ENCODE measurements around the gene HHEX.
"Not testable (repeated sequence)": the region's sequence is repeated elsewhere in the genome, so short reads cannot be mapped to it uniquely, and the experiment has no call there.

Gene HHEX

GRCh38 chr10:92689663-92690210 is at the start of gene HHEX:
HHEX (plus strand) TSS chr10:92689955; CDS start chr10:92689987, 32 bp downstream.
- DNase-seq (ENCODE audit: low read depth): no peak

- DNase-seq (ENCODE audit: low read depth): no peak
Observed at GRCh38 chr10:92640107-92640506, 49.6 kb upstream of the HHEX start.

GRCh38 chr10:92641492-92641891 is 48.3 kb upstream of the HHEX start:
- no peak for DNase-seq (ENCODE audit: low read depth)

DNA sequence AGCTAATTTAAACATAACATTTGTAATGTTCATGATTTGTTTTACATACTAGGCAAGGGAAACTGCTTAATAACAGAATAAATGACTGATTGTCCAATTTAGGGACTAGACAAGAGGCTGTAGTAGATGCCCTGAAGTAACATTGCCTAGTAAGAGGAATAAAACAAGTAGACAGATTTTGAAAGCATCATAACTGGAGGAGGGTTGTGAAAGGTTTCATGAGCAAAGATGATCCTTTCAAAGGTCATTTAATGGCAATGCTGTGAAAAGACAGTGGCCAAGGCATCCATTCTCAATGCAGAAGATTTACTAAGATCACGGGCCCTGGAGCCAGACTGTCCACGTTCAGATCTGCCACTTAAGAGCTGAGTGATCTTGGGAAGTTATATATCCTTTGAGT is 44.8 kb upstream of the HHEX start:
- DNase-seq (ENCODE audit: low read depth): no peak

GRCh38 chr10:92650864-92651263 is 38.9 kb upstream of the HHEX start:
- not testable (repeated sequence) for DNase-seq (ENCODE audit: low read depth)

GRCh38 chr10:92655426-92655825 is 34.3 kb upstream of the HHEX start:
- DNase-seq (ENCODE audit: low read depth): no peak

DNA sequence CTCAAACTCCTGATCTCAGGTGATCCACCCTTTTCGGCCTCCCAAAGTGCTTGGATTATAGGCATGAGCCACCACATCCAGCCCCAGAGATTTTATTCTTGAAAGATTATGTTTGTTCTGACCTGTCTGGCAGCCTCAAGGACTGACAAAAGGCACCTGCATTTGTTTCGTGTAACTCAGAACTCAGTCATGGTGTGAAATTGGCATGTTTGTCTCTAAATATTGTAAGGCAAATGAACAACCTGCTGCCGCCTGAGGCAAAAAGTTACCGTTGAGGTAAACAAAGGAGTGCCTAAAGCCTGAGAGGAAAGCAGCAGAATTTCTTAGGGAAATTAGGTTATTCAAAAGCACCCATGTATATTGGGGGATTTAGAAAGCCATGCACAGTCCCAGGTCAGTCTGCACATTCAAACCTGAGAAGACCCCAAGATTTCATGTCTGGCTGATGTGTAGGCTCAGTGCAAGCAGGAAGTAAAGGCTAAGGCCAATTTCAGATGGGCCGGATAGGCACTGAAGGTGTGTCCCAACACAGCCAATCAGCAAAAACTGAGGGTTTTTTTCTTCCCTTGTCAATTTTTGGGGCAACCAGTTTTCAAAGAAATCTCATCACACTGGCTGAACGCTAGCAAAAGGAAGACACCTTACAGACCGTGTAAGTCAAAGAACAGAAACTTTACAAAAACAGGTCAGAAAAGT is 33.3 kb upstream of the HHEX start:
- no peak for DNase-seq (ENCODE audit: low read depth)

DNA sequence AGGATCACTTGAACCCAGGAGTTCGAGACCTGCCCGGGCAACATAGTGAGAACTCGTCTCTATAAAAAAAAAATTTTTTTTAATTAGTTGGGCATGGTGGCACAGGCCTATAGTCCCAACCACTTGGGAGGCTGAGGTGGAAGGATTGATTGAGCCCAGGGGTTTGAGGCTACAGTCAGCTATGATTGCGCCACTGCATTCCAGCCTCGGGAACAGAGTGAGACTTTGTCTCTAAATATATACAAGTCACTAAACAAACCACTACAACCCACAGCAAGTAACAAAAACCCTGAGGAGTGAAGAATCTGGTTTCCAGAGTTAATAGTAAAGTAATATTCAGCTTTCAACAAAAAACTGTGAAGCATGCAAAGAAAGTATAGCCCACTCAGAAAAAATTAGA is 32.7 kb upstream of the HHEX start:
- no peak for DNase-seq (ENCODE audit: low read depth)

DNA sequence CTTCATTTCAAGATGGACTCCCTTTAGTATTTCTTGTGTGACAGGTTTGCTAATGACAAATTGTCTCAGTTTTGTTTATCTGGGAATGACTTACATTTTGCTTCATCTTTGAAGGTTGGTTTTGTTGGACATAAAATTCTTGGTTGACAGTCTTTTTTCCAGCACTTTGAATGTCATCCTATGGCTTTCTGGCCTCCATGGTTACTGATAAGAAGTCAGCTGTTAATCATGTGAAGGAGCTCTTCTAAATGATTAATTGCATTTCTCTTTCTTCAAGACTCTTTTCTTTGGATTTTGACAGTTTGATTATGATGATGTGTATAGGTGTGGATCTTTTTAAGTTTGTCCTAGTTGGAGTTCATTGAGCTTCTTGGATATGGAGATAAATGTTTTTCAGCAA is 26.9 kb upstream of the HHEX start:
- no peak for DNase-seq (ENCODE audit: low read depth)

DNA sequence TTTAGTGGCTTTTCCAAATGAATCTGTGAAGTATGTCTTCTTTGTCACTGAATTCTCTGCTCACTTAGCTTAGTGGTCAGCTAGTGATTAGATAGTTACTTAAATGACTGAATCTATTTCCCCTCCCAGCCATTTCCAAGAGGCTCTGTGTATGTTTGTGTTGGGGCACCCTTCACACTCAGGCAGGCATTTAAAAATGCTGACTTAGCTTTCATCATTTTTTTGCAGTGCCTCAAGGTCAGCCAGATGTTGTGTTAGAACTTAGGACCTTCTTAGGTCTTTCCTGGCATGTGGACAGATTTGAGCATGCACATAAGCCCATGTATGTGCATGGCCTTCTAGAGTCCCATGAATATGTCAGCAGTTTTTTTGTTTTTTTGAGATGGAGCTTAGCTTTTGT is 25.4 kb upstream of the HHEX start:
- no peak for DNase-seq (ENCODE audit: low read depth)

DNA sequence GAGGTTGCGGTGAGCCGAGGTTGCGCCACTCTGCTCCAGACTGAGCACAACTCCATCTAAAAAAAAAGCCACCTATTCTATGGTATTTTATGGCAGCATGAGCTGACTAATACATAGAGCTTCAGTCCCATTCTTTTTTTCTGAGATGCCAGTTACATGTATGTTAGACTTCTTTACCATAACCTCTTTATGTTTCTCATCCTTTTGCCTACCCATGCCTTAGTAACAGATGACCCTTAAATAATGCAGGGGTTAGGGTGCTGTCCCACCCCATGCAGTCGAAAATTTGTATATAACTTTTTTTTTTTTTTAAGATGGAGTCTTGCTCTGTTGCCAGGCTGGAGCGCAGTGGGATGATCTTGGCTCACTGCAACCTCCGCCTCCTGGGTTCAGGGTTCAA is 22.7 kb upstream of the HHEX start:
- DNase-seq (ENCODE audit: low read depth): no peak

- no peak for DNase-seq (ENCODE audit: low read depth)
Observed at GRCh38 chr10:92677708-92678107, 12.0 kb upstream of the HHEX start.

GRCh38 chr10:92678206-92678605 is 11.5 kb upstream of the HHEX start:
- no peak for DNase-seq (ENCODE audit: low read depth)

- DNase-seq (ENCODE audit: low read depth): no peak
Observed at GRCh38 chr10:92681306-92681834, 8.4 kb upstream of the HHEX start.

GRCh38 chr10:92688573-92688926 is 1.2 kb upstream of the HHEX start:
- no peak for DNase-seq (ENCODE audit: low read depth)

DNA sequence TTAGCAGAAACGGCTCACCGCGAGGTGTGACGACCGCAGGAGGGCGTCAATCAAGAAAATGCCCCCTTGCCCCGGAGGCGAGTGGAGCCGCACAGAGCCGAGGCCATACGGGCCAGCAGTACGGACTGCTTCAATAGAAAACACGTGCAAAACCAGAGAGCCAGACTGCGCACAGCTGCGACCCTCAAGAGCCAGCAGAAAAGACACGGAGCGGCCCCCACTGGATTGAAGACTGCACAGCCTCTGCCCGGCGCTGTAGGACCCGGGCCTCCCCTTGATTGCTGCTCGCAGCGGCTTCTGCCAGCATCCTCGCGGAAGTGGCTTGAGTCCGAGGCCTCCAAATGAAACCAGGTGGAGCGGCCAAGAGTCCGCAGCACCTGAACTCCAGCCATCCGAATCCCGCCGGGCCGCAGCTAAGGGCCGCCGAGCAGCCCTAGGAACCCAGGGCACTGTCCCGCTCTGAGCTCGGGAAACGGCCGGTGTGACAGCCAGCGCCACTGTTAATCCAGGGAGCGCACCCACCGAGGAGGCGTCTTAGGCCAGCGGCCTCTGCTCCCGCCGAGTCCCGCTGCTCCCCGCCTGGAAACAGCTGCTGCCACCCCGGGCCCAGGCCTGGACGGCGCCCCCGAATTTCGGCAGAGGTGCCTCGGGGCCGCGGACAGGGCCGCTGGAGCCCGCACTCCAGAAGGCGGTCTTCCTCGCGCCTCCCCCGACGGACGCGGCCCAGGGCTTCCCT is 660 bp upstream of the HHEX start:
- DNase-seq (ENCODE audit: low read depth): no peak

DNA sequence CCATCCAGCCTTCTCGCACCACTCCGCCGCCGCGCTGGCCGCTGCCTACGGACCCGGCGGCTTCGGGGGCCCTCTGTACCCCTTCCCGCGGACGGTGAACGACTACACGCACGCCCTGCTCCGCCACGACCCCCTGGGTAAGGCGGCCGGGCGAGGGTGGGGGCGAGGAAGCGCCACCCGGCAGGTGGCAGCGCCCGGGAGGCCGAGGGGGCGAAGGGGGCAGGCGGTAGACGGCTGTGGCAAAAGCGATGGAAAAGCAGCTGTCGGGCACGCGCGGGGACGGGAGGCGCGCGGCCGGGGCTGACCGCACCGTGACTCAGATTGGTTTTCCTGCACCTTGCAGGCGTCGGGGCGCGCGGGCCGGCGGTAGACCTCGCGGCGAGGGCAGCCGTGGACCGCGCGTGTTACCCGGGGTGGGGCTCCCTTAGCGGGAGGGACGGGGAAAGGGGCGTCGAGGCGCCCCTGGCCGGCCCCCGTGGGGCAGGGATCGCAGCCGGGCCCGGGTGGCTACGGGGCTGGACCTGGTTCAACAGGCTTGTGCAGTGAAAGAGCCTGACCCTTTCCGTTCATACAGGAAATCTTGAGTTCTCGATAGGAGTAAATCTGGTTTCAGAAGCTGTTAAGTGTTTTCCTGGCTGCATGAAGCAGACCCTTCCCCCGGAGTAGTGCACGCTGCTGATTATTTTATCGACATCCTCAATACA is 608 bp downstream of the HHEX start:
- no peak for DNase-seq (ENCODE audit: low read depth)

GRCh38 chr10:92690915-92691590 is 1.3 kb downstream of the HHEX start:
- no peak for DNase-seq (ENCODE audit: low read depth)

DNA sequence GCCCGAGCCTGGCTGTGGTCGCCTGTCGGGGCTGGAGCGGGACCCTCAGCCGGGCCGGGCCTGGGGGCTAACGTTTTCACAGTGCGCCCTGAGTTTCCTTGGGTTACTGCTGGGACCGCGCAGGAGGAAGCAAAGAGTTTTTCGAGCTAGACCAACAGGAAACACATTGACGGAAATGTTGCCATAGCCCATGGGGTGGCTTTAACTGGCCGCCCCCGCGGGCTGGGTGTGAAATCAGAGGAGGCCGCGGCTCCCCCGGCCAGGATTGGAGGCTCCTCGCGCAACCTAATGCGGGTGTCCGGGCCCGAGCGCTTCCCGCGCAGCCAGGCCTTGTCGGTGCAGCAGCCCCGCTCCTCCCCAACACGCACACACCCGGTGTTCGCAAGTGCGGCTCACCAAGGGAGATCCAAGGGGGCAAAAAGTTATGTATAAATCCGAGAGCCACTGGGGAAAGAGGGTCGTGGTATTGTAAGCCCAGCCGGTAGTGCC is 1.9 kb downstream of the HHEX start:
- DNase-seq (ENCODE audit: low read depth): no peak

DNA sequence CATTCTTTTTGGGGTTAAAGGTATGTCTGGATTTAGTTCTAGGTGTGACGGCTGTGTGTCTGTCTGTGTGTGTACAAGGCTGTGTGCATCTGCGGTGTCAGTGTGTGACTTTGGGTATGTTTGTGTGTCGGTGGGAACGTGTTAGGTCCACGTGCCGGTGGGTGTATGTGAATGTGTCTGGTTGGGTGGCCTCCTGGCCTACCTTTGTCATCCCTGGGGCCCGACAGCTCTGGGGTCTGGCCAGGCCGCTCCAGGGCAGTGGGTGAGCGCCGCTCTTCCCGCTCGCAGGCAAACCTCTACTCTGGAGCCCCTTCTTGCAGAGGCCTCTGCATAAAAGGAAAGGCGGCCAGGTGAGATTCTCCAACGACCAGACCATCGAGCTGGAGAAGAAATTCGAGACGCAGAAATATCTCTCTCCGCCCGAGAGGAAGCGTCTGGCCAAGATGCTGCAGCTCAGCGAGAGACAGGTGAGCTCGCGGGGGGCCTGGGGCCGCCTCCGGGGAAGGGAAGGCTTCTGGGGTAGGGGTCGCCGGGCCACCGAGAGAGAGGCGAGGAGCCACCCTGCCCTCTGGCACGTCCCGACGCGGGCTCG is 2.4 kb downstream of the HHEX start:
- DNase-seq (ENCODE audit: low read depth): no peak

DNA sequence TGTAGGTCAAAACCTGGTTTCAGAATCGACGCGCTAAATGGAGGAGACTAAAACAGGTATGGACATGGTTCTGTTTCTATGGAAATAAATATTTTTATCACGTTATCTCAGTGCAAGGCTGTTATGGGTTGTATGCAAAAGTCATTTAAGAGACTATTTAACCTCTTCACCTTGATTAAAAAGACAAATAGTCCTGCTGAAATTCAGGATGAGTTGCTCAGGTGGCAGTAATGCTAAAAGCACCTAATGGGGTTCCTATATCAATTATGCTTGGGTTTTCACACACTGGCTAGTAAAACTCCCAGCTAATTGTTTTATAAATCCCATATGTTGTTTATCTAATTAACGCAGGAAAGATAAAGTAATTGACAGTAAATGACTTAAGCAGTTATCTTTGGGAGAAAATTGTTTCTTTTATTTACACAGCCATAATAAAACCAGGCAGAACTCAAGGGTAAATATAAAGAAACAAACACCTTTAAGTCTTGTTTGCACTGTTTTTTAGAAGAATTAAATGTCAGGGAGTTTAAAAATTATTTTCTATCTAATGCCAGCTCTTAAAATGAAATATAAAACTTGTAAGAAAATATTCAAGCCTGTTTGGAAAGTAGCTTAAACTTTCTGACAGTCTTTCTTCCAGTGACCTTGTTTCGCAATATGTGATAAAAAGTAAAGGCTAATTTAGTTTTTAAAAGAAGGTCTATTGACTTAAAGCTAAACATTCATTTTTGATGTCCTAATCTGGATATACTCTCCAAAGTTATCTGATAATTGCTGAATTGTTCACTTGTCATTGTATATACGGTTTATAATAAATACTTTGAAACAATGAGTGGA is 3.2 kb downstream of the HHEX start:
- no peak for DNase-seq (ENCODE audit: low read depth)

All from stimulated activated CD8-positive, alpha-beta memory T cell treated with anti-CD3 and anti-CD28 coated beads, Interleukin-15, amount 100 ng/mL, for 24 hours (primary cell).